ENCODE data around the gene THRSP.
"Not testable (repeated sequence)": the region's sequence is repeated elsewhere in the genome, so short reads cannot be mapped to it uniquely, and the experiment has no call there.

THRSP gene

GRCh38 chr11:78063440-78064181 lies at the start of gene THRSP:
TSS of gene THRSP (plus strand) at chr11:78063861. CDS start at chr11:78063882, 21 bp downstream.
- no peak for DNase-seq (ENCODE audit: low spot score)
- TF ChIP-seq CTCF (IDR thresholded peaks at IDR 0.05; ENCODE audit: extremely low read depth, missing control alignments) = no peak

- not testable (repeated sequence) for DNase-seq (ENCODE audit: low spot score)
These were observed 48.6 kb upstream of the THRSP start for GRCh38 chr11:78014937-78015520.

- TF ChIP-seq CTCF (IDR thresholded peaks at IDR 0.05; ENCODE audit: extremely low read depth, missing control alignments) = no peak
These were observed 47.8 kb upstream of the THRSP start for GRCh38 chr11:78015878-78016277.

GRCh38 chr11:78019808-78020207 lies 43.9 kb upstream of the THRSP start:
- no peak for TF ChIP-seq CTCF (IDR thresholded peaks at IDR 0.05; ENCODE audit: extremely low read depth, missing control alignments)
- no peak for DNase-seq (ENCODE audit: low spot score)

More at GRCh38 chr11:78015878-78016277, 47.8 kb upstream of the THRSP start:
- no peak for DNase-seq (ENCODE audit: low spot score)

- no peak for DNase-seq (ENCODE audit: low spot score)
- TF ChIP-seq CTCF (IDR thresholded peaks at IDR 0.05; ENCODE audit: extremely low read depth, missing control alignments) = no peak
These were observed 43.4 kb upstream of the THRSP start for GRCh38 chr11:78020246-78020645.

- TF ChIP-seq CTCF (IDR thresholded peaks at IDR 0.05; ENCODE audit: extremely low read depth, missing control alignments) = no peak
- DNase-seq (ENCODE audit: low spot score) = no peak
These were observed 42.0 kb upstream of the THRSP start for GRCh38 chr11:78021611-78022010.

- DNase-seq (ENCODE audit: low spot score) = no peak
- no peak for TF ChIP-seq CTCF (IDR thresholded peaks at IDR 0.05; ENCODE audit: extremely low read depth, missing control alignments)
These were observed 41.0 kb upstream of the THRSP start, which contains the start of gene KCTD14 for GRCh38 chr11:78022397-78023396. TSS of gene KCTD14 (minus strand) at chr11:78023276. CDS start at chr11:78023249, 27 bp downstream.

Data from GM20000 (cell line).